Left cardiac atrium (tissue), 4 donors: Measurements from ENCODE around the gene IQGAP3. TPM values are rescaled to one million over a fixed set of nuclear protein-coding genes. Genes with fewer than 3 reads are reported as not detected.
"Not testable (repeated sequence)": the region's sequence is repeated elsewhere in the genome, so short reads cannot be mapped to it uniquely, and the experiment has no call there.

Experiments
- ATAC-seq, 2 donors: fragments of 200-7000 bp; cut with Tn5 transposase; one replicate each; pipeline ENCODE4 v1.9.1; 2020; ENCODE audit warnings: mild to moderate bottlenecking in 2 of 2, moderate library complexity in 2 of 2
- DNase-seq: peaks from one replicate; pipeline ENCODE4 v3.0.0-alpha.2; 2020
- intact Hi-C, 2 donors: fragments of 100-400 bp; cut with DNase I; formaldehyde crosslinking; loops; one replicate each; pipeline versions ENCODE4 v1.14.1 to v1.15.1; 2022 to 2023
- total RNA-seq, 2 donors: library from RNA; stranded (reverse); fragmentation: NEBNext Ultra II Directional; extraction: Animal tissue kit (Norgen Biotek cat#: 25700); gene quantifications; one replicate each; pipeline ENCODE4 v1.2.1, GENCODE V29; 2021
- donor health status: DM: no; HTN: yes; CAD: no.
- donor health status: DM: no; HTN: yes; CAD: no; lungs with severe emphysema.
- donor health status: DM: yes; HTN: yes; CAD: no.
- donor health status: Dilated cardiomyopathy.

The IQGAP3 gene
- total RNA-seq, 2 donors from 2014 or later = 0.26 to 0.94 TPM

- no peak for ATAC-seq
- intact Hi-C loops = loop anchor here in 1 of 2 donors (5.0 kb wide), 2 partner anchors 75 to 125 kb away; no protein-coding TSS in a partner anchor
- DNase-seq = no peak
Observed at GRCh38 chr1:156582388-156583017, 10.1 kb upstream of the IQGAP3 start.

- intact Hi-C loops = loop anchor here in 1 of 2 donors (5.0 kb wide), 2 partner anchors 75 to 125 kb away; no protein-coding TSS in a partner anchor
- ATAC-seq (no peak), DNase-seq (no peak)
Observed at GRCh38 chr1:156581661-156582387, 9.5 kb upstream of the IQGAP3 start.

GRCh38 chr1:156579472-156579871, 7.1 kb upstream of the IQGAP3 start, which contains the start of gene TTC24:
Gene TTC24 (plus strand): TSS chr1:156579723. CDS start chr1:156581365, 1,642 bp downstream.
- no peak for ATAC-seq
- intact Hi-C loops = no loop called here
- no peak for DNase-seq

GRCh38 chr1:156578055-156578454, 5.7 kb upstream of the IQGAP3 start:
- DNase-seq = no peak
- intact Hi-C loops = no loop called here
- ATAC-seq = no peak

GRCh38 chr1:156577550-156577949, 5.2 kb upstream of the IQGAP3 start:
- DNase-seq (no peak), ATAC-seq (no peak)
- intact Hi-C loops = no loop called here

- no peak for DNase-seq
- ATAC-seq = no peak
- intact Hi-C loops = no loop called here
Observed at GRCh38 chr1:156574039-156574633, 1.8 kb upstream of the IQGAP3 start.

GRCh38 chr1:156572663-156573018, 276 bp upstream of the IQGAP3 start:
- ATAC-seq (no peak), DNase-seq (no peak)
- intact Hi-C loops = no loop called here

GRCh38 chr1:156571261-156571852, 1.0 kb downstream of the IQGAP3 start:
- ATAC-seq (no peak), DNase-seq (no peak)
- intact Hi-C loops = no loop called here

GRCh38 chr1:156566436-156566835, 5.9 kb downstream of the IQGAP3 start:
- ATAC-seq (no peak), DNase-seq (no peak)
- intact Hi-C loops = no loop called here

GRCh38 chr1:156565519-156565918, 6.8 kb downstream of the IQGAP3 start:
- DNase-seq (no peak), ATAC-seq (no peak)
- intact Hi-C loops = no loop called here

- intact Hi-C loops = no loop called here
- ATAC-seq = peak in 1 of 2 donors; percentile 39
Observed at GRCh38 chr1:156560585-156561163, 11.7 kb downstream of the IQGAP3 start.

GRCh38 chr1:156559797-156560385, 12.5 kb downstream of the IQGAP3 start:
- DNase-seq = no peak
- intact Hi-C loops = no loop called here
- no peak for ATAC-seq

More at GRCh38 chr1:156560585-156561163, 11.7 kb downstream of the IQGAP3 start:
- no peak for DNase-seq

- ATAC-seq (no peak), DNase-seq (no peak)
Observed at GRCh38 chr1:156559086-156559796, 13.1 kb downstream of the IQGAP3 start.

GRCh38 chr1:156556354-156556753, 16.0 kb downstream of the IQGAP3 start:
- intact Hi-C loops = no loop called here
- DNase-seq (no peak), ATAC-seq (no peak)

More at GRCh38 chr1:156559086-156559796, 13.1 kb downstream of the IQGAP3 start:
- intact Hi-C loops = no loop called here

GRCh38 chr1:156555715-156556114, 16.6 kb downstream of the IQGAP3 start:
- ATAC-seq (no peak), DNase-seq (no peak)
- intact Hi-C loops = no loop called here

- DNase-seq = no peak
Observed at GRCh38 chr1:156554971-156555370, 17.4 kb downstream of the IQGAP3 start.

GRCh38 chr1:156553860-156554485, 18.4 kb downstream of the IQGAP3 start:
- no peak for DNase-seq
- intact Hi-C loops = no loop called here
- ATAC-seq = no peak

More at GRCh38 chr1:156554971-156555370, 17.4 kb downstream of the IQGAP3 start:
- ATAC-seq = no peak
- intact Hi-C loops = no loop called here

GRCh38 chr1:156552937-156553336, 19.4 kb downstream of the IQGAP3 start:
- intact Hi-C loops = not testable (repeated sequence)
- peak; percentile 53 to 60 for ATAC-seq
- peak; percentile 40 for DNase-seq
